Fibroblast of lung (primary cell): ENCODE measurements around the gene DDX6. TPM values are rescaled to one million over a fixed set of nuclear protein-coding genes. Genes with fewer than 3 reads are reported as not detected.

Experiments
- DNase-seq, 2 donors: peaks; one replicate each; pipeline versions ENCODE4 v3.0.0 to v3.0.0-alpha.2; 2010; ENCODE audit warnings: low read depth in 2 of 2
- H2AFZ ChIP-seq: 2 replicates; pipeline ENCODE4 v1.5.1; 2012; ENCODE audit warnings: low read length, control low read depth, inconsistent platforms
- H3K27ac ChIP-seq: 2 replicates; pipeline ENCODE4 v1.5.1; 2011; ENCODE audit warnings: low read length, control low read depth; ENCODE audit not compliant: insufficient read depth
- H3K27me3 ChIP-seq: 2 replicates; pipeline ENCODE4 v1.5.1; 2011; ENCODE audit warnings: mild to moderate bottlenecking, low read length; ENCODE audit not compliant: control insufficient read depth, insufficient read depth
- H3K36me3 ChIP-seq: 2 replicates; pipeline ENCODE4 v1.5.1; 2011; ENCODE audit warnings: low read length; ENCODE audit not compliant: control insufficient read depth, insufficient read depth
- H3K4me1 ChIP-seq: 2 replicates; pipeline ENCODE4 v1.5.1; 2011; ENCODE audit warnings: low read length; ENCODE audit not compliant: control insufficient read depth, insufficient read depth; ENCODE audit errors: extremely low read depth
- H3K4me2 ChIP-seq: 2 replicates; pipeline ENCODE4 v1.5.1; 2011; ENCODE audit warnings: low read length, control low read depth; ENCODE audit not compliant: insufficient read depth; ENCODE audit errors: extremely low read depth
- H3K4me3 ChIP-seq, 4 experiments: fragments of 200-600 bp in 1 of 4; sonication (generic) in 1 of 4; replicated peaks in 1 of 4; 2 replicates each; pipeline ENCODE4 v1.5.1; 2011 to 2016; ENCODE audit warnings: low read length in 4 of 4, low read depth in 3 of 4, mild to moderate bottlenecking in 3 of 4, control low read depth in 2 of 4, inconsistent platforms in 1 of 4, mixed read lengths in 1 of 4; ENCODE audit not compliant: insufficient read depth in 1 of 4; ENCODE audit errors: control extremely low read depth in 1 of 4
- H3K79me2 ChIP-seq: 2 replicates; pipeline ENCODE4 v1.5.1; 2012; ENCODE audit warnings: mild to moderate bottlenecking, low read length, inconsistent platforms; ENCODE audit not compliant: control insufficient read depth, insufficient read depth
- H3K9ac ChIP-seq: 2 replicates; pipeline ENCODE4 v1.5.1; 2011; ENCODE audit warnings: mild to moderate bottlenecking, low read length, control low read depth; ENCODE audit not compliant: insufficient read depth
- H3K9me3 ChIP-seq: 2 replicates; pipeline ENCODE4 v1.5.1; 2012; ENCODE audit warnings: low read depth, low read length; ENCODE audit not compliant: control insufficient read depth, insufficient read depth
- H4K20me1 ChIP-seq: 2 replicates; pipeline ENCODE4 v1.5.1; 2011; ENCODE audit warnings: low read length; ENCODE audit not compliant: control insufficient read depth, insufficient read depth; ENCODE audit errors: extremely low read depth
- EZH2 ChIP-seq: IDR thresholded peaks from 2 replicates; pipeline ENCODE4 v1.5.1; 2012; ENCODE audit warnings: low read length, control low read depth, mild to moderate bottlenecking; ENCODE audit errors: missing control alignments
- polyA plus RNA-seq, 2 donors: library from polyadenylated mRNA; depleted of rRNA in 1 of 2; stranded (reverse) in 1 of 2; unstranded in 1 of 2; fragments of >200 nt; gene quantifications; 2 replicates each; pipeline ENCODE4 v1.2.1, GENCODE V29; 2011 to 2012; ENCODE audit warnings: missing spikeins in 1 of 2
- total RNA-seq: library from RNA; depleted of rRNA; stranded (reverse); fragments of >200 nt; gene quantifications from 2 replicates; pipeline ENCODE4 v1.2.1, GENCODE V29; 2014
- TF ChIP-seq, protein P1 (sequence below), 2 donors: IDR thresholded peaks in 1 of 2; conservative IDR thresholded peaks in 1 of 2; 1 replicate in 1 of 2; 2 replicates in 1 of 2; pipeline ENCODE4 v1.5.1; 2011 to 2012; ENCODE audit warnings: low read length in 2 of 2, control low read depth in 1 of 2, inconsistent platforms in 1 of 2, low read depth in 1 of 2, mild to moderate bottlenecking in 1 of 2

DDX6 gene
- total and polyA plus RNA-seq, 2 donors (not counting 1 experiment from before 2014, with no cell fraction given): 91.2 to 105 TPM

DNA sequence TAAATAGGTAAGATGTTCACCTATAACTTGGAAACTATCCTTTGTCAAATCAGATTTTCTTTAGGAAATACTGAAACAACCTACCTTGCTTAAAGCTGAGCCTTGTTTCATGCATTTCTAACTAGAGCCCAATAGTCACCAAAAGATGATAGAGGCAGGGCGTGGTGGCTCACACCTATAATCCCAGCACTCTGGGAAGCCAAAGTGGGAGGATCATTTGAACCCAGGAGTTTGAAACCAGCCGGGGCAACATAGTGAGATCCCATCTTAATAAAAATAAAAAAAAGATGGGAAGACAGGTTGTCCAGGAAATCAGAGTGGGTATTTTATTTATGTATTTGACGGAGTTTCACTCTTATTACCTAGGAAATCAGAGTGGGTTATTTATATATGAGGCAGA lies 38.3 kb downstream of the DDX6 start:
- peaks cover 13% of the 10 kb centered on the region for H3K36me3 ChIP-seq

DNA sequence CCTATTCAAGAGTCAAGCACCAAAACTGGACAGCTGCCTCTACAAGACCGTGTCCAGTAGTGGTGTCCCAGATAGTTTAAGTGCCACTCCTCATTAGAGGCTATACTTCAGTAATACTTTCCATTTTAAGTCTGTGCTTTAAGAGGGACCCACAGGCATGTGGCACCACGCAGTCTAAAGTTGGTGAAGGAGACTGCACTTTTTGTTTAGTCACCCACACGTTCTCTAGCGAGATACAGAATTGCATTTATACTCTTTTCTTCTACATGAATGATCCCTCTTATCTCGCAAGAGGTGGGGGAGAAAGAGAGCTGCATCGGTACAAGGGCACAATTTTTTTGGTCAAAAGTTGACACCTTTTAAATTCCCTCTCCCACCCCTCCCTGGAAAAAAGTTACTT lies 41.5 kb downstream of the DDX6 start:
- H3K4me3 ChIP-seq: no peak overlapping the region
- no peaks in the 10 kb centered on the region for H3K9me3 ChIP-seq
- H3K27me3 ChIP-seq: no peaks in the 10 kb centered on the region
- no peaks in the 10 kb centered on the region for H3K79me2 ChIP-seq
- no peak overlapping the region for H3K9ac ChIP-seq
- TF ChIP-seq, protein P1, sequence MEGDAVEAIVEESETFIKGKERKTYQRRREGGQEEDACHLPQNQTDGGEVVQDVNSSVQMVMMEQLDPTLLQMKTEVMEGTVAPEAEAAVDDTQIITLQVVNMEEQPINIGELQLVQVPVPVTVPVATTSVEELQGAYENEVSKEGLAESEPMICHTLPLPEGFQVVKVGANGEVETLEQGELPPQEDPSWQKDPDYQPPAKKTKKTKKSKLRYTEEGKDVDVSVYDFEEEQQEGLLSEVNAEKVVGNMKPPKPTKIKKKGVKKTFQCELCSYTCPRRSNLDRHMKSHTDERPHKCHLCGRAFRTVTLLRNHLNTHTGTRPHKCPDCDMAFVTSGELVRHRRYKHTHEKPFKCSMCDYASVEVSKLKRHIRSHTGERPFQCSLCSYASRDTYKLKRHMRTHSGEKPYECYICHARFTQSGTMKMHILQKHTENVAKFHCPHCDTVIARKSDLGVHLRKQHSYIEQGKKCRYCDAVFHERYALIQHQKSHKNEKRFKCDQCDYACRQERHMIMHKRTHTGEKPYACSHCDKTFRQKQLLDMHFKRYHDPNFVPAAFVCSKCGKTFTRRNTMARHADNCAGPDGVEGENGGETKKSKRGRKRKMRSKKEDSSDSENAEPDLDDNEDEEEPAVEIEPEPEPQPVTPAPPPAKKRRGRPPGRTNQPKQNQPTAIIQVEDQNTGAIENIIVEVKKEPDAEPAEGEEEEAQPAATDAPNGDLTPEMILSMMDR (conservative IDR thresholded peaks at IDR 0.05 in 1 of 2, IDR thresholded peaks at IDR 0.05 in 1 of 2; ENCODE audit: low read depth in 1 of 2, low read length in 2 of 2): no peak
- TF ChIP-seq EZH2: no peak
- H3K27ac ChIP-seq: no peak overlapping the region
- no peak for DNase-seq
- no peaks in the 10 kb centered on the region for H4K20me1 ChIP-seq
- H2AFZ ChIP-seq: no peak overlapping the region
- H3K4me2 ChIP-seq: no peak overlapping the region
- peaks cover 7% of the 10 kb centered on the region for H3K36me3 ChIP-seq
- H3K4me1 ChIP-seq: no peaks in the 10 kb centered on the region

More for the DNA sequence above, 38.3 kb downstream of the DDX6 start:
- Histone ChIP-seq H3K27ac (no peak overlapping the region), H2AFZ (no peak overlapping the region), H3K4me3 (no peak overlapping the region), H3K4me1 (no peaks in the 10 kb centered on the region), H3K27me3 (no peaks in the 10 kb centered on the region), H3K9ac (no peak overlapping the region), H3K9me3 (no peaks in the 10 kb centered on the region), H3K4me2 (no peak overlapping the region), H4K20me1 (no peaks in the 10 kb centered on the region), H3K79me2 (no peaks in the 10 kb centered on the region)
- no peak for DNase-seq
- TF ChIP-seq, protein P1 (conservative IDR thresholded peaks at IDR 0.05 in 1 of 2, IDR thresholded peaks at IDR 0.05 in 1 of 2; ENCODE audit: low read depth in 1 of 2, low read length in 2 of 2): no peak
- no peak for TF ChIP-seq EZH2

DNA sequence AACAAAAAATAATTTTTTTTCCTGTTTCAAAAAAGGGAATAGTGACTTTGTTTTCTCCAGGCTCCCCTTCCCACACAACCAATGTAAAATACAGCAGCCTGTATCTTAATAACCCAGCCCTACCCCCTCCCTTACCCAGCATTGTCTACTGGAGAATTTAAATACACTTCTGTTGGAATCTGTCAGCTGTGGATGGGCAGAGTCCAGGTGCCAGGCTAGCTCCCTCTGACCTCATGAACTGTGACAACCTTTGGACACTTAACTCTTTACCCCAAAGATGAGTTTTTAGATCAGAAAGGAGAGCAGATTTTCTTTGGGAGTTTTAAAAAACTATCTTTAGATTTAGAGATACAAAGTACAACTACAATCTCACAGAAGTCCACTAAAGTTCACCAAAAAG lies 42.9 kb downstream of the DDX6 start:
- H3K27ac ChIP-seq: no peak overlapping the region
- no peak overlapping the region for H3K4me2 ChIP-seq
- no peak overlapping the region for H2AFZ ChIP-seq
- no peak overlapping the region for H3K9ac ChIP-seq
- no peaks in the 10 kb centered on the region for H3K4me1 ChIP-seq
- TF ChIP-seq EZH2: no peak
- TF ChIP-seq, protein P1 (conservative IDR thresholded peaks at IDR 0.05 in 1 of 2, IDR thresholded peaks at IDR 0.05 in 1 of 2; ENCODE audit: low read depth in 1 of 2, low read length in 2 of 2): no peak
- no peaks in the 10 kb centered on the region for H4K20me1 ChIP-seq
- no peaks in the 10 kb centered on the region for H3K27me3 ChIP-seq
- no peaks in the 10 kb centered on the region for H3K9me3 ChIP-seq
- H3K4me3 ChIP-seq: no peak overlapping the region
- H3K36me3 ChIP-seq: peaks cover 2% of the 10 kb centered on the region
- DNase-seq: no peak
- no peaks in the 10 kb centered on the region for H3K79me2 ChIP-seq
